Mesendoderm (in vitro differentiated cells): Measurements from ENCODE around the gene AMOT. TPM values are rescaled to one million over a fixed set of nuclear protein-coding genes. Genes with fewer than 3 reads are reported as not detected.
A peak's percentile ranks its signal among the peaks of the same experiment; 100 is the strongest.

Source experiments
- DNase-seq: peaks from one replicate; pipeline ENCODE4 v3.0.0; 2013
- H2AK5ac ChIP-seq: 2 replicates; pipeline ENCODE4 v1.6.1; 2013; ENCODE audit warnings: low read length, inconsistent platforms
- H2BK120ac ChIP-seq: 2 replicates; pipeline ENCODE4 v1.6.1; 2013; ENCODE audit warnings: low read depth, mild to moderate bottlenecking, low read length, moderate library complexity, mixed read lengths
- H2BK15ac ChIP-seq: replicated peaks from 2 replicates; pipeline ENCODE4 v1.6.1; 2013; ENCODE audit warnings: low read depth, mild to moderate bottlenecking, moderate library complexity
- H2BK5ac ChIP-seq: 2 replicates; pipeline ENCODE4 v1.6.1; 2013; ENCODE audit warnings: low read length, inconsistent platforms
- H3K18ac ChIP-seq: 2 replicates; pipeline ENCODE4 v1.6.1; 2013; ENCODE audit warnings: mild to moderate bottlenecking, low read length, mixed read lengths
- H3K23ac ChIP-seq: one replicate; pipeline ENCODE4 v1.6.1; 2013; ENCODE audit warnings: low read length
- H3K27ac ChIP-seq: 2 replicates; pipeline ENCODE4 v1.5.1; 2013; ENCODE audit warnings: low read depth, mild to moderate bottlenecking, inconsistent platforms, low read length, moderate library complexity
- H3K27me3 ChIP-seq: 2 replicates; pipeline ENCODE4 v1.6.1; 2013; ENCODE audit warnings: low read length, control low read depth, mild to moderate bottlenecking, inconsistent platforms; ENCODE audit not compliant: insufficient read depth, poor library complexity
- H3K36me3 ChIP-seq: 2 replicates; pipeline ENCODE4 v1.6.1; 2013; ENCODE audit warnings: low read length, inconsistent platforms; ENCODE audit not compliant: control insufficient read depth, insufficient read depth
- H3K4ac ChIP-seq: one replicate; pipeline ENCODE4 v1.6.1; 2013; ENCODE audit warnings: low read depth, mild to moderate bottlenecking, low read length, moderate library complexity
- H3K4me1 ChIP-seq: 2 replicates; pipeline ENCODE4 v1.6.1; 2013; ENCODE audit warnings: low read depth, low read length, inconsistent platforms; ENCODE audit not compliant: control insufficient read depth
- H3K4me2 ChIP-seq: 2 replicates; pipeline ENCODE4 v1.6.1; 2013; ENCODE audit warnings: low read length
- H3K4me3 ChIP-seq: 2 replicates; pipeline ENCODE4 v1.5.1; 2013; ENCODE audit warnings: mild to moderate bottlenecking, low read length
- H3K56ac ChIP-seq: one replicate; pipeline ENCODE4 v1.6.1; 2013; ENCODE audit warnings: low read length
- H3K79me1 ChIP-seq: 2 replicates; pipeline ENCODE4 v1.6.1; 2013; ENCODE audit warnings: low read length, inconsistent platforms
- H3K79me2 ChIP-seq: 2 replicates; pipeline ENCODE4 v1.6.1; 2013; ENCODE audit warnings: mild to moderate bottlenecking, low read length; ENCODE audit not compliant: control insufficient read depth, insufficient read depth
- H3K9ac ChIP-seq: 2 replicates; pipeline ENCODE4 v1.6.1; 2013; ENCODE audit warnings: low read length, inconsistent platforms
- H4K5ac ChIP-seq: one replicate; pipeline ENCODE4 v1.6.1; 2013; ENCODE audit warnings: low read length
- H4K8ac ChIP-seq: one replicate; pipeline ENCODE4 v1.6.1; 2013; ENCODE audit warnings: low read depth, mild to moderate bottlenecking, control low read depth, low read length, moderate library complexity
- WGBS: extraction: QIAGEN DNeasy Blood & Tissue Kit; methylation state at CpG from one replicate; pipeline ENCODE4 v1.1.7; 2013; ENCODE audit warnings: low lambda C conversion rate, missing lambda C conversion rate; ENCODE audit not compliant: insufficient coverage; ENCODE audit errors: extremely low coverage; 5-methylcytosine and 5-hydroxymethylcytosine counted together
- polyA plus RNA-seq, 2 experiments: library from polyadenylated mRNA; stranded (reverse); fragments of 200-250 nt; gene quantifications; one replicate each; pipeline ENCODE4 v1.2.3, GENCODE V29; 2013

The AMOT gene
- 0.86 TPM for polyA plus RNA-seq (2013, experiment 1 of 2)
- polyA plus RNA-seq (2013, experiment 2 of 2) = 0.90 TPM

- DNase-seq = peak; percentile 91
- no CpG with 5 or more reads among the region's 49 CpGs for WGBS
- Histone ChIP-seq H3K4me3 (peak within 1 kb of the TSS; percentile 54), H3K27me3 (peaks cover 4% of the 10 kb centered on the region), H3K4me2 (peak within 1 kb of the TSS; percentile 61), H2AK5ac (no peak within 1 kb of the TSS), H3K4me1 (no peaks in the 10 kb centered on the region), H3K79me1 (no peaks in the 10 kb centered on the region), H2BK120ac (no peak within 1 kb of the TSS), H3K56ac (peak within 1 kb of the TSS; percentile 79), H3K27ac (no peak within 1 kb of the TSS), H3K23ac (no peak within 1 kb of the TSS), H3K79me2 (no peaks in the 10 kb centered on the region), H3K18ac (no peak within 1 kb of the TSS), H2BK5ac (no peak within 1 kb of the TSS), H4K5ac (no peak within 1 kb of the TSS), H4K8ac (no peak within 1 kb of the TSS), H3K4ac (no peak within 1 kb of the TSS), H2BK15ac (no peak within 1 kb of the TSS), H3K9ac (peak within 1 kb of the TSS; percentile 59), H3K36me3 (no peaks in the 10 kb centered on the region)
Measured at GRCh38 chrX:112840382-112841113, at the start of gene AMOT. TSS of gene AMOT (minus strand) at chrX:112840831. CDS start at chrX:112823126, 17,705 bp downstream.

GRCh38 chrX:112889400-112889799, 48.8 kb upstream of the AMOT start:
- no peaks in the 10 kb centered on the region for H3K4me1 ChIP-seq
- no peak overlapping the region for H2BK120ac ChIP-seq
- H3K4me2 ChIP-seq = no peak overlapping the region
- no CpG with 5 or more reads among the region's 9 CpGs for WGBS
- no peak overlapping the region for H3K18ac ChIP-seq
- no peak overlapping the region for H2BK5ac ChIP-seq
- no peaks in the 10 kb centered on the region for H3K27me3 ChIP-seq
- DNase-seq = no peak
- H4K8ac ChIP-seq = no peak overlapping the region
- H3K79me2 ChIP-seq = no peaks in the 10 kb centered on the region
- H3K27ac ChIP-seq = no peak overlapping the region
- no peaks in the 10 kb centered on the region for H3K36me3 ChIP-seq
- no peak overlapping the region for H2AK5ac ChIP-seq
- H3K4ac ChIP-seq = no peak overlapping the region
- H3K79me1 ChIP-seq = no peaks in the 10 kb centered on the region
- H3K56ac ChIP-seq = no peak overlapping the region
- no peak overlapping the region for H3K23ac ChIP-seq
- no peak overlapping the region for H2BK15ac ChIP-seq
- H3K4me3 ChIP-seq = no peak overlapping the region
- no peak overlapping the region for H4K5ac ChIP-seq
- H3K9ac ChIP-seq = no peak overlapping the region

GRCh38 chrX:112888916-112889315, 48.3 kb upstream of the AMOT start:
- no peaks in the 10 kb centered on the region for H3K27me3 ChIP-seq
- no peak overlapping the region for H4K8ac ChIP-seq
- H3K56ac ChIP-seq = no peak overlapping the region
- no peaks in the 10 kb centered on the region for H3K79me1 ChIP-seq
- no CpG with 5 or more reads among the region's 2 CpGs for WGBS
- no peak overlapping the region for H4K5ac ChIP-seq
- no peak overlapping the region for H3K4me3 ChIP-seq
- no peak overlapping the region for H2BK15ac ChIP-seq
- H2BK5ac ChIP-seq = no peak overlapping the region
- no peaks in the 10 kb centered on the region for H3K36me3 ChIP-seq
- no peak overlapping the region for H3K18ac ChIP-seq
- H2AK5ac ChIP-seq = no peak overlapping the region
- no peak overlapping the region for H3K4me2 ChIP-seq
- no peaks in the 10 kb centered on the region for H3K4me1 ChIP-seq
- H3K27ac ChIP-seq = no peak overlapping the region
- no peak overlapping the region for H3K9ac ChIP-seq
- no peak overlapping the region for H2BK120ac ChIP-seq
- H3K23ac ChIP-seq = no peak overlapping the region
- H3K79me2 ChIP-seq = no peaks in the 10 kb centered on the region
- DNase-seq = no peak
- H3K4ac ChIP-seq = no peak overlapping the region

GRCh38 chrX:112877771-112878173, 37.1 kb upstream of the AMOT start:
- H3K79me2 ChIP-seq = no peaks in the 10 kb centered on the region
- H2BK5ac ChIP-seq = no peak overlapping the region
- no peak overlapping the region for H2BK120ac ChIP-seq
- H3K56ac ChIP-seq = no peak overlapping the region
- H3K36me3 ChIP-seq = no peaks in the 10 kb centered on the region
- no peaks in the 10 kb centered on the region for H3K79me1 ChIP-seq
- no peak overlapping the region for H4K8ac ChIP-seq
- no peak overlapping the region for H3K18ac ChIP-seq
- DNase-seq = no peak
- H3K27ac ChIP-seq = no peak overlapping the region
- no peak overlapping the region for H3K4me2 ChIP-seq
- no peak overlapping the region for H2AK5ac ChIP-seq
- no peak overlapping the region for H3K23ac ChIP-seq
- no peak overlapping the region for H4K5ac ChIP-seq
- no peak overlapping the region for H2BK15ac ChIP-seq
- no peak overlapping the region for H3K4me3 ChIP-seq
- no peaks in the 10 kb centered on the region for H3K27me3 ChIP-seq
- no CpG with 5 or more reads among the region's 3 CpGs for WGBS
- H3K4me1 ChIP-seq = no peaks in the 10 kb centered on the region
- H3K9ac ChIP-seq = no peak overlapping the region
- no peak overlapping the region for H3K4ac ChIP-seq

GRCh38 chrX:112874614-112875013, 34.0 kb upstream of the AMOT start:
- Histone ChIP-seq H2AK5ac (no peak overlapping the region), H3K27me3 (no peaks in the 10 kb centered on the region), H3K23ac (no peak overlapping the region), H4K8ac (no peak overlapping the region), H3K56ac (no peak overlapping the region), H3K4me1 (no peaks in the 10 kb centered on the region), H3K4me2 (no peak overlapping the region), H3K79me2 (no peaks in the 10 kb centered on the region), H3K36me3 (no peaks in the 10 kb centered on the region), H3K18ac (no peak overlapping the region), H3K4ac (no peak overlapping the region), H3K27ac (no peak overlapping the region), H4K5ac (no peak overlapping the region), H2BK5ac (no peak overlapping the region), H2BK15ac (no peak overlapping the region), H3K9ac (no peak overlapping the region), H3K4me3 (no peak overlapping the region), H2BK120ac (no peak overlapping the region), H3K79me1 (no peaks in the 10 kb centered on the region)
- no CpG with 5 or more reads among the region's 1 CpG for WGBS
- DNase-seq = no peak

- H3K36me3 ChIP-seq = no peaks in the 10 kb centered on the region
- WGBS = no CpG with 5 or more reads among the region's 1 CpG
Measured at GRCh38 chrX:112874175-112874574, 33.5 kb upstream of the AMOT start.

More at GRCh38 chrX:112874175-112874574, 33.5 kb upstream of the AMOT start:
- no peaks in the 10 kb centered on the region for H3K79me1 ChIP-seq
- no peak overlapping the region for H3K4ac ChIP-seq
- no peak overlapping the region for H2BK120ac ChIP-seq
- no peak overlapping the region for H4K8ac ChIP-seq
- H2BK15ac ChIP-seq = no peak overlapping the region
- no peaks in the 10 kb centered on the region for H3K79me2 ChIP-seq
- H3K23ac ChIP-seq = no peak overlapping the region
- no peak overlapping the region for H3K56ac ChIP-seq
- no peak overlapping the region for H3K18ac ChIP-seq
- no peak overlapping the region for H4K5ac ChIP-seq
- H3K27ac ChIP-seq = no peak overlapping the region
- no peaks in the 10 kb centered on the region for H3K4me1 ChIP-seq
- H3K9ac ChIP-seq = no peak overlapping the region
- H3K4me3 ChIP-seq = no peak overlapping the region
- no peak overlapping the region for H2AK5ac ChIP-seq
- no peaks in the 10 kb centered on the region for H3K27me3 ChIP-seq
- no peak overlapping the region for H2BK5ac ChIP-seq
- no peak for DNase-seq
- H3K4me2 ChIP-seq = no peak overlapping the region
